Neuronal stem cell (in vitro differentiated cells): Measurements from ENCODE around the gene GRM7.

Experiments
- DNase-seq: peaks from one replicate; pipeline ENCODE4 v3.0.0-alpha.2; 2013; ENCODE audit warnings: low spot score
- H2AFZ ChIP-seq: one replicate; pipeline ENCODE4 v1.6.1; 2013; ENCODE audit warnings: mild to moderate bottlenecking, low read length, inconsistent platforms
- H2AK5ac ChIP-seq: 2 replicates; pipeline ENCODE4 v1.6.1; 2013; ENCODE audit warnings: low read depth, mild to moderate bottlenecking, inconsistent platforms, low read length, moderate library complexity, mixed read lengths
- H2BK120ac ChIP-seq: 2 replicates; pipeline ENCODE4 v1.6.1; 2013; ENCODE audit warnings: low read depth, mild to moderate bottlenecking, inconsistent platforms, low read length, moderate library complexity, mixed read lengths
- H2BK12ac ChIP-seq: one replicate; pipeline ENCODE4 v1.6.1; 2013; ENCODE audit warnings: low read length, inconsistent platforms
- H2BK15ac ChIP-seq: 2 replicates; pipeline ENCODE4 v1.6.1; 2013; ENCODE audit warnings: mild to moderate bottlenecking, low read length, inconsistent platforms, mixed read lengths
- H2BK5ac ChIP-seq: one replicate; pipeline ENCODE4 v1.6.1; 2013; ENCODE audit warnings: inconsistent platforms, mild to moderate bottlenecking, low read length, moderate library complexity
- H3K14ac ChIP-seq: one replicate; pipeline ENCODE4 v1.6.1; 2013; ENCODE audit warnings: low read length, inconsistent platforms
- H3K18ac ChIP-seq: 2 replicates; pipeline ENCODE4 v1.6.1; 2013; ENCODE audit warnings: low read length, inconsistent platforms
- H3K23ac ChIP-seq: 2 replicates; pipeline ENCODE4 v1.6.1; 2013; ENCODE audit warnings: low read depth, mild to moderate bottlenecking, mixed read lengths, low read length, inconsistent platforms; ENCODE audit not compliant: poor library complexity
- H3K27ac ChIP-seq: replicated peaks from 3 replicates; pipeline ENCODE4 v1.5.1; 2013; ENCODE audit warnings: low read length, inconsistent platforms
- H3K27me3 ChIP-seq, 3 experiments: 2 replicates each; pipeline ENCODE4 v1.6.1; 2013; ENCODE audit warnings: low read length in 3 of 3, mild to moderate bottlenecking in 2 of 3, inconsistent platforms in 1 of 3, low read depth in 1 of 3, mixed read lengths in 1 of 3, moderate library complexity in 1 of 3; ENCODE audit not compliant: control insufficient read depth in 3 of 3, insufficient read depth in 3 of 3
- H3K36me3 ChIP-seq, 2 donors: replicated peaks in 1 of 2; 2 replicates each; pipeline ENCODE4 v1.6.1; 2013; ENCODE audit warnings: low read length in 2 of 2; ENCODE audit not compliant: control insufficient read depth in 2 of 2, insufficient read depth in 2 of 2
- H3K4ac ChIP-seq: 2 replicates; pipeline ENCODE4 v1.6.1; 2013; ENCODE audit warnings: inconsistent platforms, mild to moderate bottlenecking, low read length, moderate library complexity
- H3K4me1 ChIP-seq, 2 donors: 1 replicate in 1 of 2; 2 replicates in 1 of 2; pipeline ENCODE4 v1.6.1; 2013; ENCODE audit warnings: low read length in 2 of 2, low read depth in 1 of 2; ENCODE audit not compliant: control insufficient read depth in 2 of 2, insufficient read depth in 1 of 2
- H3K4me2 ChIP-seq: one replicate; pipeline ENCODE4 v1.6.1; 2013; ENCODE audit warnings: mild to moderate bottlenecking, low read length, inconsistent platforms; ENCODE audit not compliant: insufficient read depth, poor library complexity, severe bottlenecking
- H3K4me3 ChIP-seq, 2 donors: 2 replicates each; pipeline ENCODE4 v1.5.1; 2013; ENCODE audit warnings: low read length in 2 of 2, mild to moderate bottlenecking in 2 of 2, inconsistent platforms in 1 of 2, moderate library complexity in 1 of 2
- H3K79me1 ChIP-seq: one replicate; pipeline ENCODE4 v1.6.1; 2013; ENCODE audit warnings: low read depth, mild to moderate bottlenecking, inconsistent platforms, low read length, moderate library complexity
- H3K9ac ChIP-seq: one replicate; pipeline ENCODE4 v1.6.1; 2013; ENCODE audit warnings: mild to moderate bottlenecking, low read depth, low read length, inconsistent platforms; ENCODE audit not compliant: poor library complexity
- H3K9me3 ChIP-seq, 2 donors: replicated peaks in 1 of 2; 2 replicates each; pipeline versions ENCODE3 to v1.6.1; 2013; ENCODE audit warnings: low read length in 2 of 2, mild to moderate bottlenecking in 2 of 2, inconsistent platforms in 1 of 2, low read depth in 1 of 2, mixed read lengths in 1 of 2, moderate library complexity in 1 of 2; ENCODE audit not compliant: control insufficient read depth in 2 of 2, insufficient read depth in 1 of 2
- H4K8ac ChIP-seq: one replicate; pipeline ENCODE4 v1.6.1; 2013; ENCODE audit warnings: low read depth, mild to moderate bottlenecking, inconsistent platforms, low read length, moderate library complexity
- H4K91ac ChIP-seq: one replicate; pipeline ENCODE4 v1.6.1; 2013; ENCODE audit warnings: low read length, low read depth, mild to moderate bottlenecking, inconsistent platforms; ENCODE audit not compliant: poor library complexity
- WGBS, 2 donors: extraction: QIAGEN DNeasy Blood & Tissue Kit; methylation state at CpG; one replicate each; pipeline ENCODE4 v1.1.7; 2013; ENCODE audit warnings: missing lambda C conversion rate in 2 of 2, mixed read lengths in 1 of 2; ENCODE audit not compliant: insufficient read length in 2 of 2, insufficient replicate concordance in 1 of 2; ENCODE audit errors: extremely low coverage in 2 of 2; 5-methylcytosine and 5-hydroxymethylcytosine counted together

Gene GRM7

GRCh38 chr3:7447197-7447769, 586.4 kb downstream of the GRM7 start:
- peaks cover 0 to 5% of the 10 kb centered on the region in 2 donors for H3K4me1 ChIP-seq
- no peak overlapping the region for H3K9ac ChIP-seq
- no peaks in the 10 kb centered on the region for H3K79me1 ChIP-seq
- no peak for DNase-seq
- H3K23ac ChIP-seq: no peak overlapping the region
- no CpG with 5 or more reads among the region's 6 CpGs for WGBS, 2 donors
- H3K36me3 ChIP-seq: no peaks in the 10 kb centered on the region
- H3K4me3 ChIP-seq: no peak overlapping the region
- no peak overlapping the region for H2BK120ac ChIP-seq
- no peak overlapping the region for H2BK5ac ChIP-seq
- H4K8ac ChIP-seq: no peak overlapping the region
- H2BK15ac ChIP-seq: no peak overlapping the region
- no peak overlapping the region for H4K91ac ChIP-seq
- H3K18ac ChIP-seq: no peak overlapping the region
- H2AFZ ChIP-seq: no peak overlapping the region
- H3K9me3 ChIP-seq: no peaks in the 10 kb centered on the region
- no peaks in the 10 kb centered on the region for H3K27me3 ChIP-seq
- H3K4ac ChIP-seq: no peak overlapping the region
- no peak overlapping the region for H2BK12ac ChIP-seq
- H3K14ac ChIP-seq: no peak overlapping the region
- no peak overlapping the region for H3K4me2 ChIP-seq
- H3K27ac ChIP-seq: no peak overlapping the region
- H2AK5ac ChIP-seq: no peak overlapping the region

GRCh38 chr3:7456386-7456785, 595.5 kb downstream of the GRM7 start:
- H3K79me1 ChIP-seq: no peaks in the 10 kb centered on the region
- H2AFZ ChIP-seq: no peak overlapping the region
- H2BK12ac ChIP-seq: no peak overlapping the region
- no peak overlapping the region for H2AK5ac ChIP-seq
- no peak overlapping the region for H2BK120ac ChIP-seq
- no peak overlapping the region for H3K4me3 ChIP-seq
- H2BK15ac ChIP-seq: no peak overlapping the region
- no peak overlapping the region for H4K8ac ChIP-seq
- H3K36me3 ChIP-seq: no peaks in the 10 kb centered on the region
- H3K4ac ChIP-seq: no peak overlapping the region
- H3K4me2 ChIP-seq: no peak overlapping the region
- H3K23ac ChIP-seq: no peak overlapping the region
- H3K18ac ChIP-seq: no peak overlapping the region
- H3K4me1 ChIP-seq: no peaks in the 10 kb centered on the region
- WGBS, 2 donors: no CpG with 5 or more reads among the region's 2 CpGs
- no peak overlapping the region for H3K14ac ChIP-seq
- H3K9ac ChIP-seq: no peak overlapping the region
- no peak overlapping the region for H4K91ac ChIP-seq
- no peak overlapping the region for H3K27ac ChIP-seq
- H3K27me3 ChIP-seq: no peaks in the 10 kb centered on the region
- H2BK5ac ChIP-seq: no peak overlapping the region
- H3K9me3 ChIP-seq: no peaks in the 10 kb centered on the region
- no peak for DNase-seq

- no CpG with 5 or more reads among the region's 8 CpGs for WGBS, 2 donors
- Histone ChIP-seq H4K91ac (no peak overlapping the region), H3K14ac (no peak overlapping the region), H2BK120ac (no peak overlapping the region), H2AK5ac (no peak overlapping the region), H4K8ac (no peak overlapping the region), H3K9ac (no peak overlapping the region), H3K36me3 (no peaks in the 10 kb centered on the region), H3K79me1 (no peaks in the 10 kb centered on the region), H3K4ac (no peak overlapping the region), H3K4me2 (no peak overlapping the region), H3K18ac (no peak overlapping the region), H2BK5ac (no peak overlapping the region), H2BK12ac (no peak overlapping the region), H2AFZ (no peak overlapping the region), H3K9me3 (peaks cover 0 to 2% of the 10 kb centered on the region in 2 donors), H3K27ac (no peak overlapping the region), H3K4me1 (no peaks in the 10 kb centered on the region), H2BK15ac (no peak overlapping the region), H3K23ac (no peak overlapping the region), H3K27me3 (no peaks in the 10 kb centered on the region), H3K4me3 (no peak overlapping the region)
- no peak for DNase-seq
Observed at GRCh38 chr3:7461202-7461825, 600.4 kb downstream of the GRM7 start.

GRCh38 chr3:7469866-7470265, 609.0 kb downstream of the GRM7 start:
- Histone ChIP-seq H3K9ac (no peak overlapping the region), H3K4me1 (no peaks in the 10 kb centered on the region), H2BK15ac (no peak overlapping the region), H3K36me3 (no peaks in the 10 kb centered on the region), H3K79me1 (no peaks in the 10 kb centered on the region), H3K27ac (no peak overlapping the region), H2AFZ (no peak overlapping the region), H3K14ac (no peak overlapping the region), H3K27me3 (no peaks in the 10 kb centered on the region), H2AK5ac (no peak overlapping the region), H3K9me3 (no peaks in the 10 kb centered on the region), H2BK5ac (no peak overlapping the region), H3K18ac (no peak overlapping the region), H2BK120ac (no peak overlapping the region), H3K23ac (no peak overlapping the region), H2BK12ac (no peak overlapping the region), H4K91ac (no peak overlapping the region), H3K4ac (no peak overlapping the region), H4K8ac (no peak overlapping the region), H3K4me3 (no peak overlapping the region), H3K4me2 (no peak overlapping the region)
- WGBS, 2 donors: no CpG with 5 or more reads among the region's 2 CpGs
- no peak for DNase-seq
